Stomach smooth muscle (tissue), 2 donors: ENCODE data around the gene GPSM3.
"Not testable (repeated sequence)": the region's sequence is repeated elsewhere in the genome, so short reads cannot be mapped to it uniquely, and the experiment has no call there.

Source experiments
- H3K27ac ChIP-seq: one replicate; pipeline ENCODE4 v1.7.0; 2013; ENCODE audit warnings: mild to moderate bottlenecking, low read length, inconsistent platforms
- H3K27me3 ChIP-seq, 2 donors: one replicate each; pipeline ENCODE4 v1.7.0; 2013; ENCODE audit warnings: low read length in 2 of 2; ENCODE audit not compliant: insufficient read depth in 2 of 2, control insufficient read depth in 1 of 2
- H3K36me3 ChIP-seq, 2 donors: one replicate each; pipeline ENCODE4 v1.7.0; 2013; ENCODE audit warnings: low read length in 2 of 2; ENCODE audit not compliant: control insufficient read depth in 2 of 2, insufficient read depth in 2 of 2
- H3K4me1 ChIP-seq: one replicate; pipeline ENCODE4 v1.7.0; 2013; ENCODE audit warnings: low read length; ENCODE audit not compliant: control insufficient read depth, insufficient read depth
- H3K4me3 ChIP-seq, 2 donors: one replicate each; pipeline ENCODE4 v1.7.0; 2013; ENCODE audit warnings: low read length in 2 of 2
- H3K9ac ChIP-seq, 2 donors: one replicate each; pipeline ENCODE4 v1.7.0; 2013; ENCODE audit warnings: low read length in 2 of 2, mild to moderate bottlenecking in 1 of 2
- H3K9me3 ChIP-seq, 2 donors: one replicate each; pipeline ENCODE4 v1.7.0; 2013; ENCODE audit warnings: low read length in 2 of 2; ENCODE audit not compliant: control insufficient read depth in 2 of 2
- donor health status: healthy.
- donor health status: Pancreatic carcinoma.

Gene GPSM3

DNA sequence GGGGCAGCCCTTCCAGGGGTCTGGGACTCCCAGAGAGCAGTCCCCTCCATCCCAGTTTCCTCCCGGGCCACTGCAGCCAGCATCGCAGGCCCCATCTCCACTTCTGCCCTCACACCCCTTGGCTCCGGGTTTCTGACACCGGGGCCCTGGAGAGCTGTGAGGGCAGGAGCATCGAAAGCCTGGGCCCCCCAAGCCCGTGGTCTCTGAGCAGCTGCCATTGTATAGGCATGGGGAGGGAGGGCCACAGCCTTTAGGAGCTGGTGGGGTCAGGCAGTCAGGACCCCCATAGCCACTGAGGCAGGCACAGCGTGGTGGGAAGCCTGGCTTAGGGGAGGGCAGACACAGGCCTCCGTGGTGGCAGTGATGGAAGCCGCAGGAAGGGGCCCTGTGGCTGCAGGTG is 9.7 kb upstream of the GPSM3 start:
- no peak overlapping the region for H3K4me3 ChIP-seq
- no peaks in the 10 kb centered on the region for H3K36me3 ChIP-seq
- peaks cover 1% of the 10 kb centered on the region for H3K4me1 ChIP-seq
- H3K27me3 ChIP-seq, result peaks cover 4 to 12% of the 10 kb centered on the region in 2 donors
- no peak overlapping the region for H3K27ac ChIP-seq
- H3K9ac ChIP-seq, result no peak overlapping the region
- no peaks in the 10 kb centered on the region for H3K9me3 ChIP-seq

DNA sequence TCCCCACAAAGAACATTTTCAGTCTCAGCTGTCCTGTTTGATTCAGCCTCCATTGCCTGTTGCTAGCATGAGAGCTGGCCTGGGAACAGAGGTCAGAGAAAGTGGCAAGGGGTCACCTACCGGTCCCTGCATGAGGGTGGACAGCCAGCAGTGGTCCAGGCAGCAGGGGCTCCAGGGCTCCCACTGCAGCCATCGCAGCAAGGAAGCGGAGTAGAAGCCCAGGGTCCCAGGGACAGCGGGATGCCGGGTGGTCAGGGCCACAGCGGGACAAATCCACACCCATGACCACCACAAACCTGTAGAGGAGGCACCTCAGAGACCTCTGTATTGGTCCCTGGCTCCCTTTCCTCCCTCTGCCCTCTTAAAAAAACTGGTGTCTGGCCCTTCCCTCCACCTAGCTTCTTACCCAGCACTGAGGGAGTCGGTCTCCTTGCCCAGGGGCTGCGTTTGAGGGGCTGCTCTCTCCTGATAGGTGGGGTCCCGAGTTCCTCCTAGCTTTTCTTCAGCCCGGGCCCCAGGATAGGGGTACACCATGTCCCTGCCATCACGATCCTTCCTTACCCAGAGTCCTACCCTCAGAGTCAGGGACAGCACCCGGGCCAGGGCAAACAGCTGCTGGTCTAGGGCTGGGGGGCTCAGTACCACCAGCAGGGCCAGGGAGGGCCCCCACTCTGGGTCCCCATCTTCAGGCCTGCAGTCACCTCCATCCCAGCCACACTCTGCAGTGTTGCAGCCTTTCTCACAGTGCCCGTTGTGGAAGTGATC is 8.4 kb upstream of the GPSM3 start:
- H3K9me3 ChIP-seq, result no peaks in the 10 kb centered on the region
- peaks cover 4 to 12% of the 10 kb centered on the region in 2 donors for H3K27me3 ChIP-seq
- H3K4me1 ChIP-seq, result peaks cover 13% of the 10 kb centered on the region
- no peak overlapping the region for H3K4me3 ChIP-seq
- no peaks in the 10 kb centered on the region for H3K36me3 ChIP-seq
- no peak overlapping the region for H3K27ac ChIP-seq
- no peak overlapping the region for H3K9ac ChIP-seq

DNA sequence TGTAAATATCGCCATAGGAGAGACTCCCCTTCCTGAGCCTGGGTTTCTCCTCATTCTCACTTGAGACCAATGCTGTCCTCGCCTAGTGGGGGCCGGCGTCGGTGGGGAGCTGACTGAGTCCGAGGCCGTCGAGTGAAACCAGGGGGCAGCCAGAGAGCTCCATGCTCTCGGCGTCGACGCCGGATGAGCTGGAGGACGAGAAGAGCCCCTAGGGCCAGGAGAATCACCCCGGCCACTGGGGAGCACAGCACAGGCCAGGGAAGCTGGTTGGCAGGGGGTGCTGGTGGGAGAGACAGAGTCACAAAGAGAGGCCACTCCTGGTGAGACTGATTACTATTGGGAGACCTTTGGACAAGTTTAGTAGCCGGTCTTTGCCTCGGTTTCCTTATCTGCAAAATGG is 6.4 kb upstream of the GPSM3 start:
- no peak overlapping the region for H3K27ac ChIP-seq
- H3K36me3 ChIP-seq, result no peaks in the 10 kb centered on the region
- no peak overlapping the region for H3K9ac ChIP-seq

DNA sequence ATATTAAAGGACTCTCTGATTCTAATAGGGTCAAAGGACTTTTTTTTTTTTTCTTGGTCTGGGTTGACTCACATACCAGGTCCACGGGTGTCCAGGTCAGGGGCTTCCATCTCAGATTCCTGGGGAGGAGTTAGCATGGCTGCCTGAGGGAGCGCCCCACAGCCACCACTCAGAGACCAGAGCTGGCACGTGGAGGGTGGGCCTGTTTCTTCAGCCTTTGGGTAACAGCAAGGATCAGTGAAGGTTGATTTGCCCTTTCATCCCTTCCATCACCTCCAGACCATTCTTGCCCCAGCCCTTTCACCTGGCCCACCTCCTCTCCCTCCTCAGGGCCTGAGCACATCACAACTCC is 5.9 kb upstream of the GPSM3 start:
- H3K27ac ChIP-seq, result no peak overlapping the region
- H3K4me3 ChIP-seq, result no peak overlapping the region
- peaks cover 25% of the 10 kb centered on the region for H3K4me1 ChIP-seq
- H3K9me3 ChIP-seq, result no peaks in the 10 kb centered on the region
- no peaks in the 10 kb centered on the region for H3K36me3 ChIP-seq
- no peak overlapping the region for H3K9ac ChIP-seq
- H3K27me3 ChIP-seq, result peaks cover 4 to 9% of the 10 kb centered on the region in 2 donors

More for the DNA sequence above, 6.4 kb upstream of the GPSM3 start:
- peaks cover 25% of the 10 kb centered on the region for H3K4me1 ChIP-seq
- no peak overlapping the region for H3K4me3 ChIP-seq
- H3K9me3 ChIP-seq, result no peaks in the 10 kb centered on the region
- H3K27me3 ChIP-seq, result peaks cover 4 to 12% of the 10 kb centered on the region in 2 donors

DNA sequence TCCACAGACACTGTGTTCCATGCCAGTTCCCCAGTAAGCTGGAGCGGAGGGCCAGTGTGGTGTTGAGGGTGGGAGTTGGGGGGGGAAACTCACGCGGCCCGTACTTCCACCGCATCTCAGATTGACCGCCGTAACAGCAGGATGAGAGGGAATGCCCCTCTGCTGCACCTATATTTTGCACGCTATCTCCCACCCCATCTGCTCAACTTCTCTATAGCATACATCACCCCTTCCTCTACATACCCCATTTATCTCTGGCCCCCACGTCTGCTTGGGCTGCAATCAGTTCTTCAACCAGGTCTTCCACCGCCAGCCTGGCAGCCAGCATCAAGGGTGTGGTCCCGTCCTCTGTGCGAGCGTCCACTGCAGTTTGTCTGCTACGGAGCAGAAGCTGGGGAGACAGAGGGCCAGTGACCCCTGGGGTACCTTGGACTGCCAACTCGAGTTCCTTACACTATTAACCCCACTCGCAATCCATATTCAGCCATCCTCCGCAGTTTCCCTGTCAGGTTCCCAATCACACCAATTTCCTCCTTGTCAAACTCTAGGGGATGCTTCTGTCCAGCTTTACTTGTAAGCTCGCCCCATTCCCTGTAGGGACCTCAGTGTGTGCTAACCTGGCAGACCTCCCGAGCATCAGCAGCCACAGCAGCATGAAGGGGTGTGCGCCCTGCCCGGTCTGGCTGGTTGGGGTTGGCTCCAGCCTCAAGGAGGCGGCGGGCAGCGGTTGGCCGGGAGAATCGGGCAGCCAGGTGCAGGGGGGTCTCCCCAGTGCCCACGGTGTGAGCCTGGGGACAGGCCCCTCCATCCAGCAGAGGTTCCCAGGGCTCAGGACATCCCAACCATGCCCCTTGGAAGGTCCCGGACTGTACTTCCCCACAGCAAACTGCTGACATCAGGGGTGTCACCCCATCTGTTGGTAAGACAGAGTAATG is 4.5 kb upstream of the GPSM3 start:
- Histone ChIP-seq H3K9ac (peak overlapping the region; percentile 100), H3K4me1 (peaks cover 27% of the 10 kb centered on the region), H3K4me3 (peak overlapping the region; percentile 92 to 97), H3K27me3 (peaks cover 4 to 6% of the 10 kb centered on the region in 2 donors), H3K36me3 (no peaks in the 10 kb centered on the region), H3K9me3 (no peaks in the 10 kb centered on the region), H3K27ac (peak overlapping the region; percentile 100)

DNA sequence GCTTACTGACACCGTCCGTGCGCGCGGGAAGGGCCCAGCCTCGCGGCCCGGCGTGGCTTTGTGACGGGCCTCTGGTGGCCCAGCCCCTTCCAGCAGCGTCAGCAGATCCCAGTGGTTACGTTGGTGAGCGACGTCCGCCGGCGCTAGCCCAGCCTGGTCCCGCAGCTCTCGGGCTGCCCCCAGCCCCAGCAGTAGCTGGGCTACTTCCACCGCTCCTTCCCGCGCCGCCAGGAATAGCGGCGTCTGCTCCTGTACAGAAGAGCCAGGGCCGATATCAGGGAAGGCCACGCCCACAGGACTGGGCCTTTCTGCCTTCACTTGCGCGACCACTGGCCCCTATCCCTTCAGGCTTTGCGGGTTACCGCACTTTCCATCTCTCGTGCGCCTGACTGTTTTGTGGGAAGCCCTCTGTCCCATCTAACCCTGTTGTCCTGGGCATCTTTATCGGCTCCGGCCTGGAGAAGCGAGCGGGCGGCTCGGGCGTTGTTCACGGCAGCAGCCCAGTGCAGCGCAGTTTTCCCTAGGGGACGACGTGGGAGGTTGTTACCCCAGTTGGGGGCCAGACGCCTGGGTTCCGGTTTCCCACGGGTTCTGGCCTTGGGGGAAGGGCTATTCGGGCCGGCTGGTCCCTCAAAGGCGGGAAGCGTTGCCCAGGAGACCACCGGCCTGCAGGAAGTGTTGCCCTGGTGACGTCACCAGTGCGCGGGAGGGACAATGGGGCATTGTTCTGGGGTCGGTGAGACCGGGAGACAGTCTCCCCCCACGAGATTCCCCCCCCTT is 3.6 kb upstream of the GPSM3 start:
- no peaks in the 10 kb centered on the region for H3K36me3 ChIP-seq
- peaks cover 35% of the 10 kb centered on the region for H3K4me1 ChIP-seq
- H3K9ac ChIP-seq, result peak overlapping the region; percentile 100
- peak overlapping the region; percentile 92 to 97 for H3K4me3 ChIP-seq
- no peaks in the 10 kb centered on the region for H3K9me3 ChIP-seq
- peak overlapping the region; percentile 100 for H3K27ac ChIP-seq
- H3K27me3 ChIP-seq, result peaks cover 0 to under 1% of the 10 kb centered on the region in 2 donors

DNA sequence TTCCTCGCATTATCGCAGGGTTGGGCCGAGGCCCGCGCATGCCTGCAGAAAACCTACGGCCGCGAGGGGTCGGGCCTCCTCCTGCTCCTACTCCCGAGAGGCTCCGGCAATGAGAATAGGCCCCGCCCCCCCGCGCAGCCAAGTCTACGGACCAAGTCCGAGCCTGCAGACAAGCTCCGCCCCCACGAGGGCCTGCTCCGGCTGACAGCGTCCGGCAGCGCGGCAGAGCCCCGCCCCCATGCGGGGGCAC is 3.1 kb upstream of the GPSM3 start:
- peak overlapping the region in 1 of 2 donors; percentile 97 for H3K4me3 ChIP-seq
- no peaks in the 10 kb centered on the region for H3K9me3 ChIP-seq
- no peaks in the 10 kb centered on the region for H3K36me3 ChIP-seq
- H3K4me1 ChIP-seq, result peaks cover 40% of the 10 kb centered on the region
- H3K27me3 ChIP-seq, result no peaks in the 10 kb centered on the region
- peak overlapping the region; percentile 100 for H3K27ac ChIP-seq
- H3K9ac ChIP-seq, result no peak overlapping the region

DNA sequence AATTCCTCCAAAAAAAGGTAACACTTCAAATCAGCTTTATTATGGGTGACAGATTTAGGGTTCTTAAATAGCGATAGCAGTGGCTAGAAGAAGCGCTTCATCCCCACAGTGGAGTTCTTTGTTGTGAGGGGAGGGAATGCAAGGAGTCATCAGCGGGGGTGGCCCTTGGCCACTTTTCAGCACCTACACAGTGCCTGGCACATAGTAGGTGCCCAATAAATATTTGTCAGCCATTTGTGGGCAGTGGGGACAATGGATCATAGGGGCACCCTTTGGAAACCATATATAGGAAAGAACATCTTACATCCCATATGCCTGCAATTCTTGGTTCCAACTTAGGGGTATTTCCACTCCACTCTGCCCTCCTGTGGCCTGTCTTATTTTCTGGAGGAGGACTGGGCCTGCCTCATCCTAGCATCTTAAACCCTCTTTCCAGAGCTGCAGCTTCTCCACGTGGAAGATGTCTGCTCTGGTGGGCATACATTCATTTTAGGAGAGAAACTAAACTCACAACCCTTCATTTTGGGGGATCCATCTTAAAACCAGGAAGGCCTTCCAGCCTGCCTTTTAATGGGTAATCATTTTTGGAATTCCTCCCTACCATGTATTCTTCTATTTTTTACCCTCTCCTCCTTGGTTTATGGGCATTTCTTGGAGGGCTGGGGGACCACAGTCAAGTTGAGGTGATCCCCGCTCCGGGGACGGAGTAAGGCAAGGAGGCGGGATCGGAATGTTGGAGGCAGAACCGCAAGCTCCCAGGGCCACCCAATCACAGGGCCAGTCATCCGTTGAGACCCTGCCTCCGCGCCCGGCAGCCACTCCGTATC is 2.6 kb upstream of the GPSM3 start:
- H3K9ac ChIP-seq, result peak overlapping the region; percentile 69 to 70
- peak overlapping the region; percentile 70 to 97 for H3K4me3 ChIP-seq
- peaks cover 44% of the 10 kb centered on the region for H3K4me1 ChIP-seq

DNA sequence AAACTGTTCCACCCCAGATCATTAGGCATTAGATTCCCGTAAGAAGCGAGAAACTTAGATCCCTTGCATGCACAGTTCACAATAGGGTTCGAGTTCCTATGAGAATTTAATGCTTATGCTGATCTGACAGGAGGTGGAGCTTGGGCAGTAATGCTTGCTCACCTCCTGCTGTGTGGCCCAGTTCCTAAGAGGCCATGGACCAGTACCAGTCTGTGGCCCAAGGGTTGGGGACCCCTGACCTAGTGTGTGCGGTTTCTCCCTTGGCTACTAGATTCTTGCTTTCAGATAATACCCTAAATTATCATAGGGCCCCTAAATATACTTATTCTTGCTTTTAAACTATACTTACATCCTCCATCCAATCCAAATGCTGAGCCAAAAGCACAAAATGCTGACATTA is 1.9 kb upstream of the GPSM3 start:
- Histone ChIP-seq H3K36me3 (no peaks in the 10 kb centered on the region), H3K9ac (peak overlapping the region; percentile 21 to 69), H3K27me3 (no peaks in the 10 kb centered on the region), H3K9me3 (no peaks in the 10 kb centered on the region), H3K4me1 (peaks cover 44% of the 10 kb centered on the region), H3K27ac (peak overlapping the region; percentile 95), H3K4me3 (no peak overlapping the region)

More for the DNA sequence above, 2.6 kb upstream of the GPSM3 start:
- H3K36me3 ChIP-seq, result no peaks in the 10 kb centered on the region
- H3K27me3 ChIP-seq, result no peaks in the 10 kb centered on the region
- H3K9me3 ChIP-seq, result no peaks in the 10 kb centered on the region
- peak overlapping the region; percentile 95 for H3K27ac ChIP-seq

DNA sequence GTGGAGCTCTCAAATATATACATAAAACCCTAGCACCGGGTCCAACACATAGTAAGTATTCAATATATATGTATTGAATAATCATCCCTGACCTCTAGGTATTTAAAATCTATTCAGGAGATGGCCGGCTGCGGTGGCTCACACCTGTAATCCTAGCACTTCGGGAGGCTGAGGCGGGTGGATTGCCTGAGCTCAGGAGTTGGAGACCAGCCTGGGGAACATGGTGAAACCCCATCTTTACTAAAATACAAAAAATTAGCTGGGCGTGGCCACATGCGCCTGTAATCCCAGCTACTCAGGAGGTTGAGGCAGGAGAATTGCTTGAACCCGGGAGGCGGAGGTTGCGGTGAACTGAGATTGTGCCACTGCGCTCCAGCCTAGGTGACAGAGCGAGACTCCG is 653 bp upstream of the GPSM3 start:
- Histone ChIP-seq H3K4me1 (peaks cover 55% of the 10 kb centered on the region), H3K27ac (peak overlapping the region; percentile 31), H3K4me3 (peak overlapping the region in 1 of 2 donors; percentile 15)
- H3K9ac ChIP-seq, H3K36me3 ChIP-seq, H3K27me3 ChIP-seq, H3K9me3 ChIP-seq: not testable (repeated sequence)
